Sigmoid colon (tissue), 4 donors: Measurements from ENCODE around the gene TPM1.

Experiments used
- POLR2A ChIP-seq, 2 donors: fragments of 450-650 bp; IDR thresholded peaks; one replicate each; pipeline ENCODE4 v1.6.1; 2016; ENCODE audit warnings: antibody characterized with exemption in 2 of 2, mild to moderate bottlenecking in 2 of 2, moderate library complexity in 2 of 2
- POLR2AphosphoS5 ChIP-seq, 4 donors: sonication (generic); formaldehyde crosslinking; IDR thresholded peaks; one replicate each; pipeline ENCODE4 v1.6.1; 2017; ENCODE audit warnings: antibody characterized with exemption in 4 of 4
- TF ChIP-seq, protein P1 (sequence below), 4 experiments: fragments of 450-650 bp in 3 of 4; fragments of 200-600 bp in 1 of 4; IDR thresholded peaks; one replicate each; pipeline ENCODE4 v1.5.1; 2016 to 2019; ENCODE audit warnings: antibody characterized with exemption in 4 of 4, mild to moderate bottlenecking in 3 of 4, moderate library complexity in 2 of 4

GRCh38 chr15:63049783-63050371 is 7.3 kb downstream of the TPM1 start:
- TF ChIP-seq, protein P1, sequence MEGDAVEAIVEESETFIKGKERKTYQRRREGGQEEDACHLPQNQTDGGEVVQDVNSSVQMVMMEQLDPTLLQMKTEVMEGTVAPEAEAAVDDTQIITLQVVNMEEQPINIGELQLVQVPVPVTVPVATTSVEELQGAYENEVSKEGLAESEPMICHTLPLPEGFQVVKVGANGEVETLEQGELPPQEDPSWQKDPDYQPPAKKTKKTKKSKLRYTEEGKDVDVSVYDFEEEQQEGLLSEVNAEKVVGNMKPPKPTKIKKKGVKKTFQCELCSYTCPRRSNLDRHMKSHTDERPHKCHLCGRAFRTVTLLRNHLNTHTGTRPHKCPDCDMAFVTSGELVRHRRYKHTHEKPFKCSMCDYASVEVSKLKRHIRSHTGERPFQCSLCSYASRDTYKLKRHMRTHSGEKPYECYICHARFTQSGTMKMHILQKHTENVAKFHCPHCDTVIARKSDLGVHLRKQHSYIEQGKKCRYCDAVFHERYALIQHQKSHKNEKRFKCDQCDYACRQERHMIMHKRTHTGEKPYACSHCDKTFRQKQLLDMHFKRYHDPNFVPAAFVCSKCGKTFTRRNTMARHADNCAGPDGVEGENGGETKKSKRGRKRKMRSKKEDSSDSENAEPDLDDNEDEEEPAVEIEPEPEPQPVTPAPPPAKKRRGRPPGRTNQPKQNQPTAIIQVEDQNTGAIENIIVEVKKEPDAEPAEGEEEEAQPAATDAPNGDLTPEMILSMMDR (IDR thresholded peaks at IDR 0.05) = no peak
- TF ChIP-seq POLR2A (IDR thresholded peaks at IDR 0.05) (no peak), POLR2AphosphoS5 (IDR thresholded peaks at IDR 0.05) (peak in 3 of 4 donors; percentile 42 to 63 (median 46))
